MM.1S (cell line): Measurements from ENCODE around the gene UTP20.

Experiments used
- DNase-seq: peaks from one replicate; pipeline ENCODE4 v3.0.0-alpha.2; 2015
- H2AFZ ChIP-seq: fragments of 300-600 bp; sonication (generic); 2 replicates; pipeline ENCODE4 v1.6.0; 2016; ENCODE audit warnings: antibody characterized with exemption, low read length
- H3F3A ChIP-seq: fragments of 300-600 bp; sonication (generic); 2 replicates; pipeline ENCODE4 v1.6.1; 2016; ENCODE audit warnings: mild to moderate bottlenecking, antibody characterized with exemption, low read length, moderate library complexity, mixed read lengths; ENCODE audit not compliant: insufficient read depth
- H3K27ac ChIP-seq: fragments of 300-600 bp; sonication (generic); 2 replicates; pipeline ENCODE4 v1.5.1; 2016; ENCODE audit warnings: mild to moderate bottlenecking, low read length
- H3K27me3 ChIP-seq: fragments of 300-600 bp; sonication (generic); replicated peaks from 2 replicates; pipeline ENCODE4 v1.6.0; 2016; ENCODE audit warnings: low read length; ENCODE audit not compliant: insufficient read depth
- H3K36me3 ChIP-seq: fragments of 300-600 bp; sonication (generic); replicated peaks from 2 replicates; pipeline ENCODE4 v1.6.1; 2016; ENCODE audit warnings: mild to moderate bottlenecking, low read length, mixed read lengths; ENCODE audit not compliant: insufficient read depth
- H3K4me1 ChIP-seq: fragments of 300-600 bp; sonication (generic); 2 replicates; pipeline ENCODE4 v1.6.1; 2016; ENCODE audit warnings: low read length, mixed read lengths
- H3K4me2 ChIP-seq: fragments of 300-600 bp; sonication (generic); 2 replicates; pipeline ENCODE4 v1.6.0; 2016; ENCODE audit warnings: low read depth, low read length
- H3K4me3 ChIP-seq: fragments of 300-600 bp; sonication (generic); 2 replicates; pipeline ENCODE4 v1.5.1; 2016; ENCODE audit warnings: low read length, mixed read lengths
- H3K79me2 ChIP-seq: fragments of 300-600 bp; sonication (generic); 2 replicates; pipeline ENCODE4 v1.6.1; 2016; ENCODE audit warnings: mixed run types, low read length, mixed read lengths
- H3K9ac ChIP-seq: fragments of 300-600 bp; sonication (generic); 2 replicates; pipeline ENCODE4 v1.6.1; 2016; ENCODE audit warnings: low read length, mixed read lengths
- H3K9me2 ChIP-seq: fragments of 300-600 bp; sonication (generic); replicated peaks from 2 replicates; pipeline ENCODE4 v1.6.1; 2016; ENCODE audit warnings: mild to moderate bottlenecking, low read length, mixed read lengths; ENCODE audit not compliant: insufficient read depth
- H3K9me3 ChIP-seq: fragments of 300-600 bp; sonication (generic); replicated peaks from 2 replicates; pipeline ENCODE4 v1.6.1; 2016; ENCODE audit warnings: mild to moderate bottlenecking, low read length, mixed read lengths; ENCODE audit not compliant: insufficient read depth
- H4K20me1 ChIP-seq: fragments of 300-600 bp; sonication (generic); 2 replicates; pipeline ENCODE4 v1.6.1; 2016; ENCODE audit warnings: mild to moderate bottlenecking, low read length, moderate library complexity, mixed read lengths; ENCODE audit not compliant: insufficient read depth
- CTCF ChIP-seq: fragments of 300-600 bp; sonication (generic); IDR thresholded peaks from 2 replicates; pipeline ENCODE4 v1.5.1; 2016; ENCODE audit warnings: antibody characterized with exemption, low read length, mixed read lengths
- EZH2 ChIP-seq: fragments of 300-600 bp; sonication (generic); optimal IDR thresholded peaks from 2 replicates; pipeline ENCODE3; 2017; ENCODE audit warnings: low read depth, mild to moderate bottlenecking, antibody characterized with exemption, low read length, mixed read lengths
- EZH2phosphoT487 ChIP-seq: fragments of 300-600 bp; sonication (generic); IDR thresholded peaks from 2 replicates; pipeline ENCODE4 v1.6.1; 2018; ENCODE audit warnings: antibody characterized with exemption, low read length

UTP20 gene

GRCh38 chr12:101322480-101322879 lies 42.6 kb downstream of the UTP20 start:
- TF ChIP-seq EZH2phosphoT487 = no peak
- no peak for TF ChIP-seq EZH2
- no peak for TF ChIP-seq CTCF
- DNase-seq = no peak
- Histone ChIP-seq H2AFZ (no peak overlapping the region), H3K79me2 (no peaks in the 10 kb centered on the region), H3K4me3 (no peak overlapping the region), H3K9me3 (no peaks in the 10 kb centered on the region), H3K27me3 (no peaks in the 10 kb centered on the region), H3K9me2 (no peaks in the 10 kb centered on the region), H4K20me1 (no peaks in the 10 kb centered on the region), H3K4me1 (no peaks in the 10 kb centered on the region), H3K36me3 (peaks cover 3% of the 10 kb centered on the region; the same call in 1 of the 2 replicates), H3K4me2 (no peak overlapping the region), H3F3A (peaks cover 2% of the 10 kb centered on the region; the same call in 1 of the 2 replicates), H3K27ac (no peak overlapping the region), H3K9ac (no peak overlapping the region)

GRCh38 chr12:101323255-101323654 lies 43.4 kb downstream of the UTP20 start:
- Histone ChIP-seq H3K27ac (no peak overlapping the region), H3K4me3 (no peak overlapping the region), H3K9me2 (no peaks in the 10 kb centered on the region), H3F3A (peaks cover 2% of the 10 kb centered on the region; the same call in 1 of the 2 replicates), H3K4me2 (no peak overlapping the region), H2AFZ (no peak overlapping the region), H3K4me1 (no peaks in the 10 kb centered on the region), H3K9me3 (no peaks in the 10 kb centered on the region), H3K9ac (no peak overlapping the region), H4K20me1 (no peaks in the 10 kb centered on the region), H3K79me2 (no peaks in the 10 kb centered on the region), H3K27me3 (no peaks in the 10 kb centered on the region), H3K36me3 (peaks cover 3% of the 10 kb centered on the region; the same call in 1 of the 2 replicates)
- no peak for DNase-seq
- no peak for TF ChIP-seq EZH2phosphoT487
- no peak for TF ChIP-seq EZH2
- no peak for TF ChIP-seq CTCF

- TF ChIP-seq EZH2phosphoT487 = no peak
- no peak for TF ChIP-seq CTCF
- TF ChIP-seq EZH2 = no peak
Observed at GRCh38 chr12:101325590-101325989, 45.7 kb downstream of the UTP20 start.

More at GRCh38 chr12:101325590-101325989, 45.7 kb downstream of the UTP20 start:
- no peak overlapping the region for H2AFZ ChIP-seq
- H3K79me2 ChIP-seq = no peaks in the 10 kb centered on the region
- no peak overlapping the region for H3K9ac ChIP-seq
- no peak overlapping the region for H3K4me2 ChIP-seq
- peaks cover 9% of the 10 kb centered on the region; the same call in 1 of the 2 replicates for H3K36me3 ChIP-seq
- no peak for DNase-seq
- no peaks in the 10 kb centered on the region for H3F3A ChIP-seq
- no peaks in the 10 kb centered on the region for H3K4me1 ChIP-seq
- no peak overlapping the region for H3K27ac ChIP-seq
- H3K9me3 ChIP-seq = no peaks in the 10 kb centered on the region
- no peaks in the 10 kb centered on the region for H3K9me2 ChIP-seq
- H3K27me3 ChIP-seq = no peaks in the 10 kb centered on the region
- no peak overlapping the region for H3K4me3 ChIP-seq
- H4K20me1 ChIP-seq = no peaks in the 10 kb centered on the region
